HCT116 (cell line): Measurements from ENCODE around the gene THSD7B. TPM values are rescaled to one million over a fixed set of nuclear protein-coding genes. Genes with fewer than 3 reads are reported as not detected.
"Not testable (repeated sequence)": the region's sequence is repeated elsewhere in the genome, so short reads cannot be mapped to it uniquely, and the experiment has no call there.

Experiments
- ATAC-seq: fragments of 200-7000 bp; cut with Tn5 transposase; 2 replicates; pipeline ENCODE4 v1.9.1; 2020; ENCODE audit warnings: mild to moderate bottlenecking, moderate library complexity
- BruUV-seq: library from RNA; stranded (reverse); fragments of 400-500 nt; replicated peaks from 2 replicates; lab custom pipeline; 2021; lab: Mats Ljungman, UMichigan
- CTCF ChIA-PET: fragments of 300-600 bp; sonication (Branson Sonifier 250); formaldehyde crosslinking; loops from one replicate; lab custom pipeline; 2021; ENCODE audit warnings: antibody characterized with exemption; lab: Charles Lee
- POLR2A ChIA-PET: fragments of 300-600, 350-600 bp; sonication (Branson Sonifier 250); formaldehyde crosslinking; loops from one replicate; lab custom pipeline; 2021; ENCODE audit warnings: antibody characterized with exemption; lab: Charles Lee
- RAD21 ChIA-PET, 2 experiments: fragments of 300-600 bp; sonication (Branson Sonifier 250); formaldehyde crosslinking; loops; one replicate each; lab custom pipeline; 2023; ENCODE audit warnings: low total read pairs in 2 of 2; ENCODE audit not compliant: uncharacterized antibody in 2 of 2, unreplicated experiment in 2 of 2, low non-redundant PET in 1 of 2; lab: Charles Lee
- DNase-seq: peaks from one replicate; pipeline ENCODE4 v3.0.0-alpha.2; 2010; ENCODE audit warnings: low read depth, low spot score
- H2AFZ ChIP-seq: fragments of 200-600 bp; shearing (Covaris generic), sonication (generic); 2 replicates; pipeline ENCODE4 v1.6.1; 2017; ENCODE audit warnings: low read depth, mixed run types, mixed read lengths, antibody characterized with exemption, low read length; ENCODE audit not compliant: poor library complexity, severe bottlenecking
- H3K27ac ChIP-seq: 2 replicates; pipeline ENCODE4 v1.5.1; 2012; ENCODE audit warnings: low read depth, low read length
- H3K27me3 ChIP-seq: fragments of 200-600 bp; sonication (generic); 2 replicates; pipeline ENCODE4 v1.6.1; 2016; ENCODE audit warnings: mixed run types, low read length, mixed read lengths; ENCODE audit not compliant: insufficient read depth
- H3K36me3 ChIP-seq, 2 experiments: fragments of 200-500 bp in 1 of 2; fragments of 200-600 bp in 1 of 2; sonication (Bioruptor generic) in 1 of 2; sonication (generic) in 1 of 2; 2 replicates each; pipeline versions ENCODE4 v1.5.1 to v1.6.1; 2014 to 2016; ENCODE audit warnings: low read length in 2 of 2, inconsistent platforms in 1 of 2, mixed read lengths in 1 of 2, mixed run types in 1 of 2; ENCODE audit not compliant: insufficient read depth in 2 of 2, control insufficient read depth in 1 of 2
- H3K4me1 ChIP-seq, 2 experiments: fragments of 200-600 bp in 1 of 2; sonication (generic) in 1 of 2; 2 replicates each; pipeline versions ENCODE4 v1.5.1 to v1.6.1; 2012 to 2017; ENCODE audit warnings: low read length in 2 of 2, inconsistent platforms in 1 of 2, mild to moderate bottlenecking in 1 of 2, mixed read lengths in 1 of 2, mixed run types in 1 of 2, moderate library complexity in 1 of 2; ENCODE audit not compliant: insufficient read depth in 2 of 2, control insufficient read depth in 1 of 2
- H3K4me2 ChIP-seq: fragments of 200-600 bp; sonication (generic); 2 replicates; pipeline ENCODE4 v1.6.1; 2017; ENCODE audit warnings: mixed run types, low read length, mixed read lengths
- H3K4me3 ChIP-seq, 2 experiments: fragments of 200-600 bp in 1 of 2; sonication (generic) in 1 of 2; replicated peaks in 1 of 2; 2 replicates each; pipeline ENCODE4 v1.5.1; 2011 to 2016; ENCODE audit warnings: low read length in 2 of 2, control low read depth in 1 of 2, low read depth in 1 of 2, mild to moderate bottlenecking in 1 of 2, mixed read lengths in 1 of 2, mixed run types in 1 of 2
- H3K79me2 ChIP-seq: fragments of 200-600 bp; sonication (generic); 2 replicates; pipeline ENCODE4 v1.6.1; 2017; ENCODE audit warnings: mild to moderate bottlenecking, mixed run types, low read length, moderate library complexity, mixed read lengths; ENCODE audit not compliant: insufficient read depth
- H3K9ac ChIP-seq: fragments of 200-600 bp; sonication (generic); 2 replicates; pipeline ENCODE4 v1.6.1; 2016; ENCODE audit warnings: low read length, mixed read lengths
- H3K9me2 ChIP-seq: fragments of 200-600 bp; sonication (generic), shearing (Covaris generic); 2 replicates; pipeline ENCODE4 v1.6.1; 2017; ENCODE audit warnings: mixed run types, mild to moderate bottlenecking, moderate library complexity; ENCODE audit not compliant: insufficient read depth
- H3K9me3 ChIP-seq, 2 experiments: fragments of 200-500 bp in 1 of 2; fragments of 200-600 bp in 1 of 2; sonication (Bioruptor generic) in 1 of 2; sonication (generic) in 1 of 2; 2 replicates each; pipeline ENCODE4 v1.6.1; 2014 to 2017; ENCODE audit warnings: low read length in 2 of 2, mixed read lengths in 2 of 2, inconsistent platforms in 1 of 2, low read depth in 1 of 2, mild to moderate bottlenecking in 1 of 2, mixed run types in 1 of 2, moderate library complexity in 1 of 2; ENCODE audit not compliant: control insufficient read depth in 1 of 2, insufficient read depth in 1 of 2
- H4K20me1 ChIP-seq: fragments of 200-600 bp; sonication (generic), shearing (Covaris generic); 2 replicates; pipeline ENCODE4 v1.6.1; 2017; ENCODE audit warnings: mixed run types, mild to moderate bottlenecking, moderate library complexity; ENCODE audit not compliant: insufficient read depth
- ATF3 ChIP-seq: IDR thresholded peaks from 2 replicates; pipeline ENCODE4 v1.6.1; 2012
- EZH2 ChIP-seq: fragments of 200-600 bp; sonication (generic); IDR thresholded peaks from 2 replicates; pipeline ENCODE4 v1.6.1; 2017; ENCODE audit warnings: antibody characterized with exemption, mixed run types
- EZH2phosphoT487 ChIP-seq: fragments of 200-600 bp; IDR thresholded peaks from 2 replicates; pipeline ENCODE4 v1.6.1; 2018; ENCODE audit warnings: antibody characterized with exemption, borderline replicate concordance
- SIN3A ChIP-seq: IDR thresholded peaks from 2 replicates; pipeline ENCODE4 v1.6.1; 2012; ENCODE audit warnings: low read depth
- ZFX ChIP-seq: fragments of 450-650 bp; IDR thresholded peaks from 2 replicates; pipeline ENCODE4 v1.6.1; 2017
- intact Hi-C: fragments of 100-400 bp; cut with micrococcal nuclease; formaldehyde crosslinking; loops from 2 replicates; pipeline ENCODE4 v1.10.0; 2022
- total RNA-seq: library from RNA; stranded (reverse); gene quantifications from one replicate; pipeline ENCODE4 v1.2.1, GENCODE V29; 2021; ENCODE audit not compliant: unreplicated experiment
- TF ChIP-seq, protein P1 (sequence below): IDR thresholded peaks from 2 replicates; pipeline ENCODE4 v1.6.1; 2012

THSD7B gene
- total RNA-seq, 1 experiment from 2014 or later: not detected

- TF ChIP-seq, protein P1, sequence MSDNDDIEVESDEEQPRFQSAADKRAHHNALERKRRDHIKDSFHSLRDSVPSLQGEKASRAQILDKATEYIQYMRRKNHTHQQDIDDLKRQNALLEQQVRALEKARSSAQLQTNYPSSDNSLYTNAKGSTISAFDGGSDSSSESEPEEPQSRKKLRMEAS: no peak
- no peak for TF ChIP-seq EZH2phosphoT487
- no peak for TF ChIP-seq SIN3A
- TF ChIP-seq ATF3: no peak
- TF ChIP-seq EZH2: no peak
- no peak for TF ChIP-seq ZFX
These were observed 805.1 kb downstream of the THSD7B start (continued) for GRCh38 chr2:137570484-137570883.

- H3K36me3 ChIP-seq, intact Hi-C loops, POLR2A ChIA-PET, H3K4me3 ChIP-seq, H3K27ac ChIP-seq, H3K4me1 ChIP-seq, H4K20me1 ChIP-seq, H3K9me2 ChIP-seq, ATAC-seq, H2AFZ ChIP-seq, DNase-seq, CTCF ChIA-PET, H3K79me2 ChIP-seq, BruUV-seq, H3K4me2 ChIP-seq, RAD21 ChIA-PET, H3K9me3 ChIP-seq, H3K27me3 ChIP-seq, H3K9ac ChIP-seq: not testable (repeated sequence)
These were observed 822.5 kb downstream of the THSD7B start for GRCh38 chr2:137587834-137588233.

GRCh38 chr2:137588578-137588977 lies 823.2 kb downstream of the THSD7B start:
- H3K4me1 ChIP-seq, H3K36me3 ChIP-seq, intact Hi-C loops, POLR2A ChIA-PET, H3K27ac ChIP-seq, CTCF ChIA-PET, H3K79me2 ChIP-seq, RAD21 ChIA-PET, H3K27me3 ChIP-seq, H3K4me3 ChIP-seq, H3K9me3 ChIP-seq, H3K9me2 ChIP-seq, H2AFZ ChIP-seq, DNase-seq, H4K20me1 ChIP-seq, ATAC-seq, H3K9ac ChIP-seq, H3K4me2 ChIP-seq, BruUV-seq: not testable (repeated sequence)
